Fibroblast of skin of scalp (primary cell): Measurements from ENCODE around the gene DMBX1.

Experiments used
- DNase-seq: peaks from one replicate; pipeline ENCODE4 v3.0.0-alpha.2; 2013

DMBX1 gene

DNA sequence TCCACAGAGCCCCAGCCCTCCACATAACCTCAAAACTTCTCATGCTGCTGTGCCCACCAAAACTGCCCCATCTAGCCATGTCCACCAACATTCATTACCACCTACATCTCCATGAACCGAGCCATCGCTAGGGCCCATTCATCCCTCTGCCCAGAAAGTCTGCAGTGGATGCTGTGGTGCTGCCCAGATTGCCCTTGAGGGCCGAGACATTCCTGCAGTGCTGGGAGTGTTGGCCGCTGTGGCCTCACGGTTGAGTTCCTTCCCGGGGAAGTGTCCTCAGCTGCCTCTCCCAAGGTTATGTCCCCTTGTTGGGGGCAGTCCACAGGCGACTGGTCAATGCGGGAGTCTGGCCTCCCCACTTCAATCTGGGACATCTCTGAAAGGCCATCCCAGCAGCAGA, 30.3 kb upstream of the DMBX1 start:
- no peak for DNase-seq

DNA sequence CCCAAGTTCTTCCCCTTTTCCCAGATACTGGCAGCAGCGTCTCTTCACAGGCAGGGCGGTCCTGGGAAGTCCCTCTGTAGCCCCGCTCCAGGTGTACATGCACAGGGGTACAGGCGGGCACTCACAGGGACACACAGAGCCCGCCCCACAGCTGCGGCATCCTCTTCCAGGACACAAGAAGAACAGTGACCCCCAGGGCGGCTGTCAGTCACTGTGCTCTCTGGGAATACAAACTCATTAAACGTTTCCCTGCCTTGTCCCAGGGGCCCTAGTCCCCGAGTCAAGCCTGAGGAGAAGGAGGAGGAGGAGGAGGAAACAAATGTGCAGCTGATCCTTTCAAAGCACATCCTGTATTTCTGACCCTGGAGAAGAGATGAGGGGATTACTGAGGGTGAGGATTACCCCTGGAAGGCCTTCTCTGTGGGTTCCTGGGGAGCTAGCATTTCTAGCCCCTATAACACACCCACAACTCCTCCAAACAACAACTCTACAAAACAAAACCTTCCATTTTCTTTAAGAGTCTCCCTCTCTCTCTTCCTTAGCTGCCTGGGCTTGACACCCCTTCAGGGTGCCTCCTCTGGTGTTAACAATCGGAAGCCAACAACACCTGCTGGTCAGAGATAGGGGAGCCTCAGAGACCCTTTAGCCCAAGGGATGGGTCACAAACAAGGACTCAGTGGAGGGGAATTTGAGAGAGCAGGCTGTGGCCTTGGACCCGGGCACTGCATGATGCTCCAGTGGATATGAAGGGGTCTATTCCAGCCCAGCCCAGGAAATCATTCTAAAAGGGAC, 28.4 kb upstream of the DMBX1 start:
- no peak for DNase-seq

DNA sequence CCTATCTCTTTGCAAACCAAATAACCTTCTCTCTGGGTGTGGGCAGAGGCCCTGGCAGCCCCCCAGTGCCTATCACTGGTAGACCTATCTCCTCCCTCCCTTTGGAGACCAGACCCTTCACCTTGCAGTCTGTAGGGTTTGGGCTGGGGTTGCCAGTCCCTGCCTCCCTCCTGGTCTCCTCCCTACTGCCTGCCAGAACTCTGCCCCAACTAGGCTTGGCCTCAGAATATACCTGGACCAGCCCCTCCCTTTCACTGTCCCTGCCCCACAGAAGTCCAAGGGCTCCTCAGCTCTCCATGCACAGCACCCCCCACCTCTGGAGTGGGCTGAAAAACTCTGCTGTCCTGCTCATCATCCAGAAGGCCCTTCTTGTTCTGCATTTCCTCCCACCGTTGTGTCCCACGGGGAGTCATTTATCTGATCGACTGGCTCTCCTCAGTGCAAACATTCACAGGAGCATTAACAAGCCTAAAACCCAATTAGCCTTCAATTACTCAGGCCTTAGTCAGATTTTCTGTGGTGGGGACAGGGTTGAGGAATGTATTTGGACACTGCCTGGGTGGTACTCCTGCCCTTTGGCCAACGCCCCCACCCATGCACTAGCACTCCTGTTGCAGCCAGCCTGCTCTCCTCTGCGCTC, 27.7 kb upstream of the DMBX1 start:
- DNase-seq = no peak

DNA sequence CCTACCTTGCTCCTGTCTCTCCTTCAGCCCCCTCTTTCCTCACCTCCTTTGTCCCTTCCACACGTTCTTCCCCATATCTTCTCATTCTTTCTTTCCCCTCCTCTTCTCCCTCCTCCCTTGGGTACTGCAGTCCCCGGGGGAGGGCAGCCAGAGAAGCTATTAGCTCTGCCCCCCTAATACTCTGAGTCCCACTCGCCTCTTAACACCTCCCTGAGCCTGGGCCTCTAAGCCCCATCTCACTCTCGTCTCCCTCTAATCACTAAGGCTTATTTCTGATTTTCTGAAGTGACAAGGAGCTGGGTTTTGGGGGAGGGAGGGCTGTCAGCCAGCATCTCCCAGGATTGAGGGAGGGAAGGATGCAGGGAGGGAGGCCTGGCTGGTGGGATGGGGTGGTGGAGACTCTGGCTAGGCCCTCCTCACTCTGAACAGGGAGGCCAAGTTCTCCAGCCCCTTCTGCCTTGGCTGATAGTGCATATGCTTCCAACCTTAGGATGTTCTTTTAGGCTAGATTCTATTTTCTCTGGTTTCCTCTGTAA, 25.6 kb upstream of the DMBX1 start:
- DNase-seq = no peak

DNA sequence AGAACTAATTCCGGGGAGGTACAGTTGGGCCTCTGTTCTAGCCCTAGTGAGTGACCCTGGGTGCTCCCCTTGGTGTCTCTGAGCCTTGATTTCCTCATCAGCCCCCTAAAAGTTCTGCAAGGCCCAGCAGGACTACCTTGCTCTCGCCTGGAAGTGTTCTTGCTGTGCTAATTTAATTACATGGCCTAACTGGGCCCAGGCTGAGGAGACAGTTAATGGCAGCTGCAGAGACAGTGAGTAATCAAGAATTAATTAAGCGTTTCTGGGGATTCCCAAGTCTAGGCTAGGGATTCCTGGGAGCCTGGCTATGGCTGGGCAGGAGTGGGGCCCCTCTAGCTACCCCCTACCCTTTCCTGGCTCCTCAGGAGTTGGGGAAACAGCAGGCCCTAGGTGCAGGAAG, 24.7 kb upstream of the DMBX1 start:
- no peak for DNase-seq

DNA sequence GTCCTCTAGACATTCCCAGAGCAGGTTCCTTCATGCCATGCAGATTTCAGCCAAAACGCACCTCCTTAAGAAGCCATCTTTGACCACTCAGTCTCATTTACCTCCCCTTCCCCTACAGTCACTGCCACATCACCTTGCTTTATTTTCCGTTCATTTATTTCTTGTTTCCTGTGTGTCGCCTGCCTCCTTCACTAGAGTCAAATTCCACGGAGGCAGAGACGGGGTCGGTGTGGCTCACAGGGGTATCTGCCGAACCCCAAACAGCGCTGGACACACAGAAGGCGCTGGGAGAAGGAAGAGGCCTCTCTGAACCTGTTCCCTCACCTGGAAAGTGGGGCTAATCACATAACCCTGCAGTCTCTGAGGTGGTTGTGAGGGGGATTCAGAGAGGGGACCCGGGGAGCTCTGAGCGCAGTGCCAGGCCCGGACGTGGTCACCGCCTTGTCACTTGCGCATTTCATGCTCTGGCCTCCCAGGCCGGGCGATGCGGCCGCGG, 23.6 kb upstream of the DMBX1 start:
- no peak for DNase-seq

DNA sequence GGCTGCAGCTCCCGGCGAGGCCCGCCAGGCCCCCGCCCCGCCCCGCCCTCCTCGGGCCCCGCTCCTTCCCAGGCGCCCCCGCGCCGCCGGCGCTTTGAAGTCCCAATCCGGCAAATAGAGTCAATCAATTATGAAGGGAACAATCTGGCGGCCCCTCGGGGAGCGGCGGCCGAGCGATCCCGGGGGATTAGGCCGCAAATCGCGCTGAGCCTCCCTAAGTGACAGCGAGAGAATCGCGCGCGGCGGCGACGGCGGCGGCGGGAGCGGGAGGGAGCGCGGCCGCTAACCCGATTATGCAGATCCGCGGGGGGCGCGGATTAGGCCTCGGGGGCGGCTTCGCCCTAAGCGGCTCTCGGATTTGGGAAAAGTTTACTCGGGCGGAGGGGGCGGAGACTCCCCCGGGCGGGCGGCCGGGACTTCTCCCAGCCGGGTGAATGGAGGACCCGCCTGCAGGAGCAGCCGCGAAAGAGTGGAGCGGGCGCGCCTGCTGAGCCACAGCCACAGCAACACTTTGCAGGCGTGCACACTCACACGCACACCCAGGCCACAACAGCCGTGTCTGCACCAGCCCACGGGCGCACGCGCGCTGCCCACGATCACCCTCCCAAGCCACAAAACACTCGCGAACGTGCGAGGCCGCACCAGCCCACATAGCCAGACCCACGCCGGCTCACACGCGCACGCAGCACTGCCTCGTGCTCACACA, 23.0 kb upstream of the DMBX1 start:
- peak; percentile 33 for DNase-seq

DNA sequence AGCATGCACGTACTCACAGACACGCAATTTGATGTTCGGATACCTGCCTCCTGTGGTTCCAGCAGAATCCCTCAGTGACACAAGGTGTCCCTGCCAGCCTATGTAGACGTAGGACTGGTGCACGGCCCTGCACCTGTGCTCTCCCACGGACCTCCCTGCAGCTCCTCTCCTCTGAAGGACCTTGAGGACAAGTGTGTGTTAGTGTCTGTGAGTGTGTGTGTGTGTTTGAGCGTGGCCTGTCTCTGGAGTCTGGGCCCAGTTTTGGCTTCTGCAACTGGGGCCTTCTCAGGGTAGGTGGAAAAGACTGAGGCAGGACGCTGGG, 22.5 kb upstream of the DMBX1 start:
- no peak for DNase-seq

DNA sequence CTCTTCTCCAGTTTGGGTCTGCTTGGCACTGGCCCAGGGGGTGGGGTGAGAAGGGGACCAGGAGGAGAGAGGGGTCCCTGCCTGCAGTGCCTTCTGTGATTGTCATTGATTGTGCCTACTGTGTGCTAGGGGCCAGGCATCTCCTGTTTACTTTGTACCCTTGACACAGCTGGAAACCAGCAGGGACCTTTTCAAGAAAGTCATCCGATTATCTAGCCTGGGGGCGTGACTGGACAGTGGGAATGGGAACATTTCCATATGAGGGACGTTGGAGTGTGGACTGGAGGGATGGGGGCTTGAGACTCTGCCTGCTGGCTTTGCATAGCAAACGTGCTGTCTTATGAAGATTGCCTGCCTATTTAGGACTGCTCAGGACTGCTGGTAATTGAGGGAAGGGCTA, 19.8 kb upstream of the DMBX1 start:
- no peak for DNase-seq

DNA sequence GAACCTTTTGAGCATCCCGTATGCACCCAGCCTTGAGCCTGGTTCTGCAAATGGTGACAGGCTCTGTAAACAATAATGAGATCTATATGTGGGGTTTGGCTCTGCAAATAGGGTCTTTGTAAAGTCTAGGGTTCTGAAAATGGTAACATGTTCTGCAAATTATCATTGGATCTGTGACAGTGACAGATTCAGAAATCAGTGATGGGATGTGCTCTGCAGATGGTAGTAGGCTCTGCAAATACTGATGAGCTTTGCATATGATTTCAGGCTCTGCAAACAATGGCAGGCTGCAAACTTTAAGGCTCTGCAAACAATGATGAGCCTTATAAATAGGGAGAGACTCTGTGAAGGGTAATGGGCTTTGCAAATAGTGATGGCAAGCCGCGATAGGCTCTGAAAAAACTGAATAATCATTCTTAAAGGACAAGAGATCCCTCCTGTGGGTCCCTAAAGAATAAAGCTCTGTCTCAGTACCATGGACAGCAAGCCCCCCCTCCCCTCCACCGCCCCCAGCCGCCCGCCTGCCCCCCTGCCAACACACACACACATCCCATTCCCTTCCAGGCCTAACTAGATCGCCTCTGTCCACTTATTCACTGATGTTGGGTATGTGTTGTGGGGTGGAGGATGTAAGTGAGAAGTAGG, 17.7 kb upstream of the DMBX1 start:
- no peak for DNase-seq

DNA sequence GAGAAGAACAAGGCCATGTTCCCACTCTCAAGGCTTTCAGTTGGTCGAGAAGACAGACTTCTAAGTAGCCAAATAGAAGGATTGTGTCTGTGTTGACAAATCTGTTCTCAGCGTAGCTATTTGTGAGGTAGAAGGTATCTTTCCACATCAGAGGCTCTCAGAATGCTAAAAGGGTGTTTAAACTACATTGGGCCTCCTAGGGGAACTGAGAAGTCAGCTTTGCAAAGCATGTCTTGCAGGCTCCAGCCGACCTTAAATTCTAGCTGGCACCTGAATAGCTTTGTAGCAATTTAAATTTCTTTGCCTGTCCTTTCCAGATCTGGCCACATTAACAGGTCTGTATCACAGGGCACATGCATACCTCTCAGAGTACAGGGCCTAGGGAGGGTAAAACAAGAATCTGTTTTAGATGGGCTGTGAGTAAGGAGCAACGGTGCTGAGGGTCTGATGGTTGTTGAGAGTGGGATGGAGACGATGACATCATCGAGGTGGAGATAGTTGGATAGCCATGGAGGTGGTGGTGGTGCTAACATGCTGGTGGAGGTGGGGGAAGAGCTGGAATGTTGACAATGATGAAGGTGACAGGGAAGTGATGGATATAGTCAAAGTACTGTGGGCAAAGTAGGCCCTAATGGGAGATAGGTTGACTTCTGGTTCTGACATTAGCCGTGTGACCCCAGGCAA, 17.0 kb upstream of the DMBX1 start:
- no peak for DNase-seq

DNA sequence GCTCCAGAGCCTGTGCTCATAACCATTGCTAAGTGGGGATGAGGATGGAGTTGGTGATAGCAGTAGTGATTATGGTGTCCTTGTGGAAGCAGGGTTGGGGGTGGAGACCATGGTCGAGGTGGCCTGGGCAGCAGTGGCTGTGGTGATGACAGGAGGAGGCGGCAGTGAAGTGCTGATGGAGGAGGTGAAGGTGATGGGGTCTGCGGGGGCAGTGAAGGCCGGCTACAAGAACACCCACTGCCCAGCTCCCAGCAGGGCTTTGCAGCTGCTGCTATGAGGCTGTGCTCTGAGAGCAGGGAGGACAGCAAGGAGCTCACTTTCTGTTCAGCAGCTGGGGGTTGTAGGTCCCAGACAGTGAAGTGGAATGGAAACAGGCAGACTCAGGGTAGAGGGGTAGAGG, 15.6 kb upstream of the DMBX1 start:
- DNase-seq = no peak

DNA sequence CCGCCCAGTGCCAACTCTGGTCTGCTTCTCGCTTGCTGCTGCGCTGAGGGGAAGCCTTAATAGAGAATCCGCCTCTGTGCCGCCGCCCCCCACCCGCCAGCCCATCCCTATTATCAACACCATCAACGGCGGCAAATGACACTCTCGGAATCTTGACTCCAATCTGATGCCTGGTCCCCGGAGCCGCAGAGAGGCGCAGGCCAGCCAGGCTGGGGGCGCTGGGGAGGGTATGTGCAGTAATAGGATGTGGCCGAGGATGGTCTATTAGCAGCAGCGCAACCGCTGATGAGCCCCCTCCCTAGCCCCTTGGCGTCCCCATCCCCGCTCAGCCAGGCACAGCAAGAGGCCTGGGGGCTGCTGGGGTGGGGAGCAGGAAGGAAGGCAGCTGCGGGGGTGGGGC, 15.1 kb upstream of the DMBX1 start:
- DNase-seq = no peak

DNA sequence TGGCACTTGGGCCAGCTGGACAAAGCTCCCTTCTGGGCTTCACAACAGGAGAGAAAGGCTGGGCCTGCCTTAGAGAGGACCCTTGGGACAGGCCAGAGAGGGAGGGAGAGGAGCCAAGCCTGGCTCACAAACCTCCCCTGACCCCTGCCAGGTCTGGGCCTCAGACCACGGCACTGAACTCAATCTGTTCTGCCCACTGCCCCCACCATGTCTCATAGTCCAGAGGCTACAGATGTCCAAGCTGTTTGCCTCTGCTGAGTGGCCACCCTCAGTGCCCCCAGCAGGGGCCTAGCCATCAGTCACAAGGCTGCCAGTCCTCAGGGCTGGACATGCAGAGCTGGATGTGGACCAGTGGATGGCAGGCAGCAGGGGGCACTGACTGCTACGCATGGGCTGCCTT, 13.0 kb upstream of the DMBX1 start:
- DNase-seq = no peak

DNA sequence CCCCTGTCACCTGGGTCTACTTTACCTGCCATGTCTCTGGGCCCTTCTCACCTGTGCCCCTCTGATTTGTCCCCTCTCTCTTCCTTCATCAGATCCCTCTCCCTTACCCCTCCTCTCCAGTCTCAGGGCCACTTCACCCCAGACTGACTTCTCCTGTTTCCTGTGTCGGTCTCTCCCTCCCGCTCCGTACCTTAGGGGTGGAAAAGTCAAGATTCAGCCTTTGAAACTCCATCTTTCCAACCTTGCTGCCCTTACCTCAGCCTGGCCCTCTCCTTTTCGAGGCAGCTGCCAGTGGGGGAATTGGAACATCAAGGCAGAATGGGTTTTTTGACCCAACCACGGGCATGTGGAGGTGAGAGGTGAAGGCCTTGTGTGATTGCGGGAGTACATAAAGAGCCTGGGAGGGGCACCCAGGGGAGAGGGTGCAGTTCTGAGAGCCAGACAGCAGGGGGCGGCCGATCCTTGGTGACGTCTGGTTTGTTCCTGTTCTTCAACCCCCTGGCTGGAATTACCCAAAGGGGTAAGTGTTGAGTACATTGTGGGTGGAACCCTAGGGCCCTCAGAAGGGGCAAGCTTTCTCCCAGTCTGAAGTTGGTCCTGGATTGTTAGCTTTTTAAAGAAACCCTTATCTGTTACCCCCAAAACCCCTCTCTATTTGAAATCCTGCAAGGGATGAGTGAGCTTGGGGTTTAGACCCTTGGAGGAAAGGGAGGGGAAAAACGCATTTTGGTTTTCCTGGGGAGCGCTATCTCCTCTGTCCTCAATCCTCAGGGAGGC, 12.3 kb upstream of the DMBX1 start:
- peak; percentile 66 for DNase-seq

DNA sequence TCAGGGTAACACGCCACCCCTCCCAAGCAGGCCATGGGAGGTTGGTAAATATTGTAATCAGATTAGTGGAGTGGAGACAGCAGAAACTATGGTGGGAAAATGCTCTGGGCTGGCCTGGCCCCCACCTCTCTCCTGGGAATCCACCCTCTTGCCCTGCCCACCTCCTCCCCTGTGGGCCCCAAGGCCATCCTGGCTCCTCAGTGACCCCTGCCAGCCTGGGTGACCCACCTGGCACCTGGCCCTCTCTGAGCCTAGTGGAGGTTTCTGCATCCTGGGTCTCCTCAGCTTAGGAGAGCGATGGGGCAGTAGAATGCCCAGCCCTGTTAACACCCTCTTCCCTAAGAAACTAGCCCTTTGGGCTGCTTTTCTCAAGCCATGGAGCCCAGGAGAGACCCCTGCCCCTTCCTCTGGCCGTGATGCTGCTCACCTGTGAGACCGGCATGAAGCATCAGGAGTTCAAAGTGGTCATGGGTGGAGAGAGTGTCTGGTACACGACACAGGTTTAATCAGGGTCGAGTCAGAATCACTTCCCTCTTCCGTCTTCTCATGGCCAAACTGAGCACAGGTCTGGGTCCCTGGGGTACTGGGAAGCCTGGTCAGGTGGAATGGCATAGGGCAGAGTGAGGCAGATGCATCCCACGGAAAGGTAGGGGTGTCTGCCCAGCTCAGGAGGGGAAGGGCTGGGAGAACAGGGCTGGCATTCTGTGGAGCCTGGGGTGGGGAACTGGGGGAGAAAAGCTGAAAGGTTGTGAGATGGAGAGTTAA, 10.7 kb upstream of the DMBX1 start:
- DNase-seq = no peak

DNA sequence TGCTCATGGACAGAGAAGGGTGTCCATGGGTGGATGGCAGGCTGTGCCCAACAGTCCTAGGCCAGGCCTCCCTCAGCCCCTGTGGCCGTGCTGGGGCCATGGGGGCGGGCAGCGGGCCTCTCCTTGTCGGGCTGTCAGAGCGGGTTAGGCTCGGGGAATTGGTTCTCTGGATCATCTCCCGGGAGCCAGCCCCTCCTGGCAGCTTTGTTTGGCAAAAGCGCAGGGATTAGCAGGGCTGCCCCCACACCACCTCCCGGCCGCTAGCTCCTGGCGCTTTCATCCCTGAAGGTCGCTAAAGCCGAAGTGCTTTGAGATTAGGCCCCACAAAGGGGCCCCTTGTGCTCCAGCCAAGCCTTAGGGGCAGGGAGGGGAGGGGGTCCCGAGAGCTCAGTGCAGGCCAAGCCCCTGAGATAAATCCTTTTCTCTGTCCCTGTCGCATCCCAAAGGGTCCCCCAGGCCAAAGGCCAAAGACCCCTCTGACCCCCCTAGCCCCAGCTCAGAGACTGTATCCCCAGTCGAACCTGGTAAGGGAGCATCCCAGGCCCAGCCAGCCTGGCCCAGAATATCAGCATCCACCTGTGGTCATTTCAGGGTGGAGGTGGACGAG, 9.8 kb upstream of the DMBX1 start:
- DNase-seq = no peak

DNA sequence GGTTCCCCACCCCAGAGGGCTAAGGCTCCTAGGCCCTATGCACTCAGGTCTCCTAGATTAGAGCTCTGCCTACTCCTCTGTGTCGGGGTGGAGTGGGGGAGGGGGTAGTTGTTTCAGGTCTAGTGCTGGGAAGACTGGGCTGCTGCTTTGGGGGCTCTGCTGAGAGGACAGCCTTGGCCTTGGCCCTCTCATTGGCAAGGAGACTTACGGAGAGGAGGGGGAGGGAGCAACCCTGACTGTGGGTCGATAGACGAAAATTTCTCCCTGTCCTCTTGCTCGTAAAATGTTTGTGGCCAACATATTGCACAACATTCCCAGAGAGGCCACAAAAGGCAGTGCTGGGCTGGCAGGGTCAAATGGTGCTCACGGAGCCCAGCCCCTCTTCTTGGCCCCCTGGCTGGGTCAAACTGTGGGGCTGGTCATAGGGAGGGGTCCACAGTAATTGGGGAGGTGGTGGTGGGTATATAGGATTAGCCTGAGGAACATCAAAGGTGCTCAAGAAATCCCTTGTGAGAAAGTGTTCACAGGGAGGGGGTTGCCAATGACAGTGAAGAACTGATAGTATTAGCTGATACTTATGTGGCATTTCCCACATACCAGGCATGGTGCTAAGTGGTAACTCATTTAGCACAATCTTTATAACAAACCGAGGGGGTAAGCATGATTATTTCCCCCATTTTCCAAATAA, 8.5 kb upstream of the DMBX1 start:
- no peak for DNase-seq

DNA sequence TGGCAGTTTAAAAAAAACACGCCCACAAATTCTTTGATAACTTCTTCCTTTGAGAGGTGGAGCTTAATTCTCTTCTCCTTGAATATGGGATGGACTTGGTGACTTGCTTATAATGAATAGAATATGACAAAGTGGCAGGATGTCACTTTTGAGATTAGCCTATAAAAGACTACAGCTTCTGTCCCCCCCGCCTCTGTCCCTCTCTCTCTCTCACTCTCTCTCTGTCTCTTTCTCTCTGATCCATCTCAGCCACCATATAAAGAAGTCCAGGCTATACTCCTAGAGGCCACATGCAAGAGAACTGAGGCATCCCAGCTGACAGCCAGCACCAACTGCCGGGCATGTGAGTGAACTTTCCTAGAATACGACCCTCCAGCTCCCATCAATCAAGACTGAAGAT, 7.7 kb upstream of the DMBX1 start:
- DNase-seq = no peak

DNA sequence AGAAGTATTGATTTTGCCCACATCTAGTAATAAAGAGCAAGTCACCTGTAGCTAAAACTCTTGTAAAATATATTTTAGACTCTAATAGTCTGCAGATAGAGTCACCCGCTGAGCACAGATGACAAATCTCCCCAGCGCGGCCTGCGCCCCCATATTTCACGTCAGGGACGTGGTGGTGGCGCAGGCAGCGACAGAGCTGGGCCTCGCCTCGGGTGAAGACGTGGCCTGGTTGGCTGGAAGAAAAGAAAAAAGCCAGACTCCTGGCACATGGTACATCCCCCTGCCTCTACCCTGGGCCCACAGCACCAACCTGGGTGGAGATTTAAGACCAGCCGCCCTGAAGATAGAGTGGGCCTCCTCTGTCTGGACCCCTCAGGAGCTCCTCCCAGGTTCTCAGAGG, 6.0 kb upstream of the DMBX1 start:
- DNase-seq = no peak
